ENCODE data around the gene UTRN. TPM values are rescaled to one million over a fixed set of nuclear protein-coding genes. Genes with fewer than 3 reads are reported as not detected.

The UTRN gene
- total RNA-seq, 1 experiment from 2014 or later: 23.6 TPM

DNA sequence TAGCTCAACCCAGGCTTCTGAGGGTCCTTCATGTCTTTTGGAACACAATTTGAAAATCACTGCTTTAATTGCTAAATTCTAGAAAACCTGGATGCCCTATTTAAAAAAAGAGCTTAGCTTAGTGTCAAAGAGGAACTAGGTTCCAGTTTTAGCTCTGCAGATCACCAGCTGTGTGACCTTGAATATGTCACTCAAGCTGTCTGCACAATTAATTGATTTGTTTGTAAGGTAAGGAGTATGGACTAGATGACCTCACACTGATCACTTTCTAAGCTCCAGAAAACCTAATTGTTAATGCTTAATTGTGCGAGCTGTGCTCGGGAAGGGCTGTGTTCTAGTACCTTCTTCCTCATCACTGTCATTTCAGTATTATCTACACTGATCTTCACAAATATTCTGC lies 26.2 kb downstream of the UTRN start:
- DNase-seq (ENCODE audit: low spot score): no peak

DNA sequence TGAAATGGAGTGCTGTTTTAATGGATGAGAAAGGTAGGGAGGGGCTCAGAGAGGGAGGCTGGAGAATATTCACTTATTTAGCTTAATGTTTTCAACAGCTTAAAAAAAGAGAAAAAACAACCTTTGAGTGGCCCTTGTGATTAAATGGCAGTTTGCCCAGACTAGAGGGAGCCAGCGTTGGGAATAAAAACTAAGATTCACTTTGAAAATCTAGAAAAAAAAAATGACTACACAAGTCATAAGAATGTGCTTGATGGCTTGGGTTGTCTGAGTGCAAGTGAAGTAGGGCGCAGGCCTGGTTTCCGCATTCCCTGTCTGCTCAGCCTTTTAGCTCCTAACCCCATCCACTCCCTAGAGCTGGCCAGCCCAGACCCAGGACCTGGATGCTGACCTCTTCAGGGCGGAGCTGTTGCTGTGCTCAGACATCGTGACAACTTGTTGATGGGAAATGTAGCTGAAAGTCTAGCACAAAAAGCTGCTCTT lies 28.9 kb downstream of the UTRN start:
- DNase-seq (ENCODE audit: low spot score): peak; percentile 14

DNA sequence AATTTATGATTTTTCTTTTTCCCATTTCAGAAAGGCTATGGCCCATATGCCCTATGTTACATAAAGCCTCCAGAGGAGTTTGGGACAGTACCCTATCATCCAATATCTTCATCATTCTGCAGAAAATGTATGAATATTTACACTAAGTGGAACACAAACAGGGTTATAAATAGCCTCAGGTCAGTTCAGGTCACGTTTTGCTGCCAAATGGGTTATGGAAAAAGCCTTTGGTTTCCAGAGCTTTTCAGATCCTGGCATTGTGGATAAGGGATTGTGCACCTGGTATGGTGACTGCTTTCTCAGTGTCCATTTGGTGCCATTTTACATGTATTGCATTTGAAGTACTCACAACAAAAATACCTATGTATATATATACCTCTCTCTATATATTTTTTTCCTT lies 29.4 kb downstream of the UTRN start:
- no peak for DNase-seq (ENCODE audit: low spot score)

DNA sequence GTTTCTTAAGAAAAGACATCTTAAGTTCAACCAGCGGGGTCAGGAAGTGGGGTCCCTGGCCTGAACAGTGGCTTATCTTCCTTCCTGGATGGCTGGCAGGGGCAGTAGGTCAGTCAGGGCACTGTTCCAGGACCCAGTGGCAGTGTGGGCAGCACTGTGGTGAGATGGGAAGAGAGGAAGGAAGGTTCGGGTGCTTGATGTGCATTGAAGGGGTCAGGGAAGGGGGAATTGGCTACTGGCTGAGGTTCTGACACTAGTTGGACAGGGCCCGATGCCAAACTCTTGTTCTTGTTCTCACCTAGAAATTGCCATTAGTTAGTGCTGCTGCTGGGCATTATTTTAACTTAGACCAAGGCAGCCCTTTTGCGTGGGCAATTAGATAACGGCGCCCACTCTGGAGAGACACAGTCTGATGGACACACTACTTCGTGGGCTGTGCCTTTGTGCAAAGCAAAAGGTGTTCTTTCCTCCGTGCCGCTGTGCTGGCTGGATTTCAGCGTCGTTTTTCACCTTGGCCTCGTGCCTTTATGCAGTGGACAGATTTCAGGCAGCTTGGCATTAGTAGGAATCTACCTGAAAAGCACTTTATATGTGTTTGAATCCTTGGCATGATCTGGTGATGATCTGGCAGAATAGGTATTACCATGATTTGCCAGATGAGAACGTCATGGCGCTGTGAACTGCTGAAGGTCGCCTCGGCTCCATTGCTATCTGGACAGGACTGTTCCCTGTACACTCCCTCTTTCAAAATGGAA lies 30.3 kb downstream of the UTRN start:
- DNase-seq (ENCODE audit: low spot score): no peak

DNA sequence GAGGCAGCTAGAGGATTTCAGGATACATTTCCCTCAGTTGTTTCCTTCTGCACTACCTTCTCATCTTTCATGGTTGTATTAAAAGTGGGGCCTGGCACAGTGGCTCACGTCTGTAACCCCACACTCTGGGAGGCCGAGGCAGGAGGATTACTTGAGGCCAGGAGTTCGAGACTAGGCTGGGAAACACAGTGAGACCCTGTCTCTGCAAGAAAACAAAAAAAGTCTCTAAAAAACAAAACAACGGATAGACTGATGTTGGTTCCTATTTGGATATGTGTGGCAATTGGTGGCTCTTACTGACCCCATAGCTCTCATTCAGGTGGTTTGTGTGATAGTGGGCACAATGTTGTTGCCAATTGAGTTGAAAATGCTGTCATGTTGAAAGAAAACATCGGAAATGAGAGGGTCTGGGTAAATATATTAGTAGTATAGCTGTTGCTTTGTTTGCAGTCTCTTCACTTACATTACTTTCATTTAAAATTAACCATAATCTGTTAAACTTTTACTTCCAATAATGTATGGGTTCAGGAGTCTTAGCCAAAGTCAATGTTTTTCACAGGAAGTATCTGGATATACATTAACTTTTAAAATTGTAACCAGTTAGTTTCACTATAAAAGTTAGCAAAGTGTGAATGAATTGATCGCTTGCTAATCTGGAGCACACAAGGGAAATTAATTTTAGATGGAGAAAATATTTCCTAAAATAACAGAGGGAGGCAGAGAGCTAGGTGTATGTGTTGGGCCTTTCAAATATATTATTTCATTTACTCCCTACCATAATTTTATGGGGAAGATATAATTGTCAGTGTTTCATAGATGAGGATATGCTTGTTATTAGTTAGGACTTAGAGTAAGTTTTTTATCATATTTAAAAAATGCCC lies 31.1 kb downstream of the UTRN start:
- no peak for DNase-seq (ENCODE audit: low spot score)

DNA sequence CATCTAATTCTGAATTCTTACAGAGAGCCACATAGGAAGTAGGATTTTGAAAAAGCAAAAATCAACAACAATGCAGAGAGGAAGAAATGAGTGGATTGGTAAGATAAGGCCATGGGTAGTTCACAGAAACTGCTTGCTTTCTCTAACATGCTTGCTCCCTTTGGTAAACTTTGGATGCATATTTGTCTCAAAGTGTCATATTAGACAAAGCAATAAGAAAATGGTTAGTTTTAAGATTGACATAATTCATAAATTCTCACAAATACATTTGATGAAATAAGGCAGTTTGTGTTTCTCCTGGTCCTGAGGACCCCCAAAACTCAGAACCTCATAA lies 31.7 kb downstream of the UTRN start:
- no peak for DNase-seq (ENCODE audit: low spot score)

DNA sequence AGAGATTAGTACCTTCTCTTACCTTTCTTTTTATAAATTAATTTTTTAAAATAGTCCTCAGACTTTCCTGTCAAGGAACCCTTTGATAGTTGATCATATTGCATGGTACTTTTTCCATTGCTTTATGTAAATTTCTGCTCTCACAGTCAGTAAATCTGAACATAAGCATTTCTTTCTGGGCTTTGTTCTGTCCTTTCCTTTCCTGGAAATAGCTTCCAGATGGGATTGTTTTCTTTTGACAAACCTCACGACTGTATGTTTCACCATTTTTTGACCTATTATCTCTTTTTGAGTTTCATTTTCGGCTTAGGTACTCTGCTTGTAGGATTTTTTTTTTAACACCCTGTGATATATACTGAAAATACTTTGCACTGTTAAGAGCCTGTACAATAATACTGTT lies 32.6 kb downstream of the UTRN start:
- DNase-seq (ENCODE audit: low spot score): no peak

DNA sequence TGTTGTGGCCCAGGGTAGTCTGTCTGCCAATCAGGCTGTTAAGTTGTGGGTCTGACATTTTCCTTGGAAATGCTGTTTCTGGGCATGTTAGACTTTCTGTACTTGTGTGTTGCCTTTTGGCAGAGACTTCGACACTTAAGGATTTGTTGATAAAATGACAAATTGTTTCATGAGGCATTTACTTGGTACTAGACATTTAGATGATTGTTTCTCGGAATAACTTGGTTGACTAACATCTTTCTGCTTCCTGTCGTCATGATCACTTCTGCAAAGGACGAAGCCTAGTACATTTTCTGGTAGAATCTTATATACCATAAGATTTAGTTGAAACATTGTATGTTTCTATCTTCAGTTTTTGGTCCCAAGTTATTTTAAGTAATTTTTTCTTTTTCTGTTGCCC lies 34.1 kb downstream of the UTRN start:
- no peak for DNase-seq (ENCODE audit: low spot score)

DNA sequence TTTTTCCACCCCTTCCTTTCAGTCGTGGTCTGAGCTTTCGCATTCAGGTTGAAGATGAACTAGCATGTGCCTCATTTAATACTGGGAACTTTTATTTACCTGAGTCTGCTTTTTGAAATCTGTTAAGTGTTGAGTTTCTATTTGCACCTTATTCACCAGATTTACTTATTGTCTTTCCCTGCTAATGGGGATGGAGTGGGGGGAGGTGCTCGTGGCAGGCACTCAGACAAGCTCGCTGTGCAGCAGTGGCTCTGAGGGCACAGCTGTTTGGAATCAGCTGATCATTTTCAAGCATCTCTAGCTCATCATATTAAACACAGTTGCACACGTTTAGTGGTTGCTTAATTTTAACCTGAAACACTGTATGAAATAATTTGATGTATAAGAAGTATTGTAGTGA lies 35.6 kb downstream of the UTRN start:
- DNase-seq (ENCODE audit: low spot score): no peak

DNA sequence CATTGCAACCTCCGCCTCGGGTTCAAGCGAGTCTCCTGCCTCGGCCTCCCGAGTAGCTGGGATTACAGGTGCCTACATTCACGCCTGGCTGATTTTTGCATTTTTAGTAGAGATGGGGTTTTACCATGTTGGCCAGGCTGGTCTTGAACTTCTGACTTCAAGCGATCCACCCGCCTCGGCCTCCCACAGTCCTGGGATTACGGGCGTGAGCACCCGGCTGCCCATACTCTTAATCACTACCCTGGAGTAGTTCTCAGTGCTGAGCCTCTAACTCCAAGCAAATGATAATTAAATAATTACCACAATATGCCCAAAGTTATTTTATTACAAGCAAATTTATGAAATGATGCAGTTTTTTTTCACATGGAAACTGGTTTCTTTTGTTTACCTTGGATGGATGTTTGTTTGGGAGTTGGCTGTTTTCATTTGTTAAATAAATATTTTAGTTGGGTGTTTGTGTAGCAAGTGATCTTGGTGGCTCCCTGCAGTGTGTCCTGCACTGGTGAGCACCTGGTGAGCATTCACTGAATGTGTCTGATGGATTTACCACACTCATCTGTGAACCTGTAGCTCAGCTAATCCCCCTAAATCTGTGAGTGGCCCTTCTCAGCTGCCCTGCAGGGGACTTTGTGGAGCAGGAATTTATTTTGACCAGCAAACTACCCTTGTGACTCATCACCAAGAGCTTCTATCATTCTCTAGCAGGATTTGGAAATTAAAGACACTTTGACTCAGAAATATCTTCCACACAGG lies 36.9 kb downstream of the UTRN start:
- no peak for DNase-seq (ENCODE audit: low spot score)

DNA sequence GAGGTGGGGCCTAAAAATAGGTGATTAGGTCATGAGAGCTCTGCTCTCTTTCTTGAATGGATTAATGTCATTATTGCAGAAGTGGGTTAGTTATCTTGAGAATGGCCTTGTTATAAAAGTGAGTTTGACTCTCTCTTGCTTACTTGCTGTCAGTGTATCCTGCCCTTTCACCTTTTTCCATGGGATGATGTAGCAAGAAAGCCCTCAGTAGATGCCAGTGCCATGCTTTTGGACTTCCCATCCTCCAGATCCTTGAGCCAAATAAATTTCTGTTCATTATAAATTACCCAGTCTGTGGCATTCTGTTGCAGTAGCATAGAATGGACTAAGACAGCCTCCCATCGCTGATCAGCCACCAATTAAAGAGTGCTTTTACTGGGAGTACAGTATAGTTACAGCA lies 40.1 kb downstream of the UTRN start:
- DNase-seq (ENCODE audit: low spot score): no peak

DNA sequence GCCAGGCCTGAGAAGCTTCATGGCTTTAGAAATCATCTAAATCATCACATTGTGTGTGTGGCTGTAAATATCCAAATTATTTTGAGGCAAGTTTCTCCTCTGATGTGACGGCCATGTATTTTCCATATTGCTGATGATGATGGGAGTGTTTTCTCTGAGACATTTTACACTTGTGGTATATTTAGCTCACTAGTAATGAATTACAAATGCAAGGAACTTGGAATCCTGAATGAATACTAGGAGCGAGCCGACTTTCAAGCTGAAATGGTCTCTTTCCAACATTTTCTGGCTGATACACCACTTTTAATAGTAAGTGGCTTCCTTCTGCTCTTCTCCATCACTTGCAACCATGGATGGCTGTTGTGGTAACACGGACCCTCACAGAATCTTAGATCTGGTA lies 41.3 kb downstream of the UTRN start:
- no peak for DNase-seq (ENCODE audit: low spot score)

DNA sequence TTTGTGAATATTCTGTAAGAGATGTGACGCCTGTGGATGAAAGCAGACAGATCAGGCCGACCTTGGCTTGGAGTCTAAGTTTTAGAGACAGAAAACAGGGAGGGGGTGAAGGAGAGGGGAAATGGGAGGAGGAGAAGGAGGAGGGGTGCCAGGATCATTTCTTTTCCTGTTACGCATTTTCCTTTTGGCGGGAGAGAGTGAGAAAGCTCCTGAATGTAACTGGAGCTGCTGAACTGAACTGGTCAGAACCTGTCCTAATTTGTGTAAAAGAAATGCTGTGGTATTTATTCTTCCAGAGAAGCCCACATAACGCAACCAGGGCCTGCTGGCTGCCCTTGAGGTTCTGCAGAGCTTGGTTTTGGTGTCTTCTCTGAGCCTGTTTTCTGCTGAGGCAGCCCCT lies 41.9 kb downstream of the UTRN start:
- DNase-seq (ENCODE audit: low spot score): no peak

DNA sequence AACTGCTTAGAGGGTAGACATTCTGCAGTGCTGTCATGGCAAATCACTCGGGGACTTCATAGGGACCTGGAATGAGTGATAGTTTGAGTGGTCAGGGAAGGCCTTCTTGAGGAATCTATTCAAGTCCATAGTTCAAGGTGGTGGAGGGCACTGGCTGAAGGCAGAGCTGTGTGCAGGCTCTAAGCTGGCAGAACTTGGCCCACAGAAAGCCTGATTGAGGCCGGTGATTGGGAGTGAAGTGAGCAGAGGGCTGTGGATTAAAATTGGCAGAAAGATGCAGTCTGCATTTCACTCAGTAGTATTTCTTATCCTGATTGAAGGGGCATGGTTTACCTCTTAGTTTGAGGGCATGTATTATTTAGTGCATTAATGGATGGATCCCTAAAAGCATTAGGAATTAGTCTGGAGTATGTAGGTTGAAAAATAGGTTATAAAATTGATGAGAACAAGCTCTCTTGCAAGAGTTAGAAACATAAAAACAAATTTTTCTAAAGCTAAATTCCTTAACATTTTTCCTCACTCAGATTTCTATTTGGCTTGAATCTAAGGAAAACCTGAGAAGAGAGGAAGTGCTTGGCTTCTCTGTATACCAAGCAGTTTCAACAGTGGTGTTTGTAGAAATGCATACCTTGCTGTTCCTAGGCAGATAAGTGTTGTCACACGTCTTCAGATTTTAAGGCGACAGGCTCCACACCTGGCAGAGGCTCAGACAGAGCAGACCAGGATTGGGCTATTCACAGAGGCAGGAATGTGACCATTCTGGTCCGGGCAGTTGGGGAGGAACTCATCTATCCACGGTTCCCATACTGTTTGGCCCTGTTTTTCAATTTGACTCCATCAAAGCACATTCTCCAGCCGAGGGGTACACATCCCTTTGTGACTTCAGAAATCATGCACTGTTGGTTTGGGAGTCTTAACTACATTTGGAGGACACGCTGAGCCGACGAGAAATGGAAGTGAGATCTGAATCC lies 45.2 kb downstream of the UTRN start:
- DNase-seq (ENCODE audit: low spot score): peak; percentile 87

DNA sequence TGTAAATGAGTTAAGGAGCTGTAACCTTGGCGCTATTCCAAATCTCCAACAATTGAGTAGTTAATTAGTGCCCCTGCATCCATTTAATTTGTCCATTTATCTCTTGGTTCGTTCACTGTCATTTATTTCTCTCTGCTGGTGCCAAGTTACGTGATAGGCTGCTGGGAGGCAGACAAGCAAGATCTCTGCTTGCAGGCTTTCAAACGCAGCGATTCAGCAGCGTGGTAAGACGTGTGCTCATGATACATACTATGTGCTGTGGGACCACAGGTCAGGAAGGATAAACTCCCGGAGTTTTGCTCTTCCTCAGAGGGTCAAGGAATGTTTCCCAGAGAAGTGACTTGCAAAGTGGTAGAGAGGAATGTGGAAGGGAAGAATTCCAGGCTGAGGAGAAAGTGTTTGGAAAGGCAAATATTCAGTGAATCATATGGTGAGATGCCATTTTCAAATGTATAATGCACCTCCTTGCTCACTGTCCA lies 46.4 kb downstream of the UTRN start:
- DNase-seq (ENCODE audit: low spot score): no peak

DNA sequence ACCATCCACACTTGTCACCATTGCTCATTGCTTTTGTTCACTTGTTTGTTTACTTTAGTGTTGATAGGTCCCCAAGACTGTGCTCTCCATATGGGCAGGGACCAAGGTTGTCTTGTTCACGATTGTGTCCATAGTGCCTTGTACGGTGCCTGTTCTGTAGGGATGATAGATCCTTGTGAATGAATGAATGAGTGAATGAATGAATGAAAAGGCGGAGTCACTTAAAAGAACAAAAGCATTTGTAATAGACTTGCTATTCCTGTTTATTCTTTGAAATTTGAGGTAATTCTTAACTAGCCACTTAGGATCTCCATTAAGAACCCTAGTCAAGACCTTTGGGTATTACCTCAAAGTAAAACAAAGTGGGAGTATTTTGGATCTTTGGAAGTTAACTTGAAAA lies 47.0 kb downstream of the UTRN start:
- no peak for DNase-seq (ENCODE audit: low spot score)

DNA sequence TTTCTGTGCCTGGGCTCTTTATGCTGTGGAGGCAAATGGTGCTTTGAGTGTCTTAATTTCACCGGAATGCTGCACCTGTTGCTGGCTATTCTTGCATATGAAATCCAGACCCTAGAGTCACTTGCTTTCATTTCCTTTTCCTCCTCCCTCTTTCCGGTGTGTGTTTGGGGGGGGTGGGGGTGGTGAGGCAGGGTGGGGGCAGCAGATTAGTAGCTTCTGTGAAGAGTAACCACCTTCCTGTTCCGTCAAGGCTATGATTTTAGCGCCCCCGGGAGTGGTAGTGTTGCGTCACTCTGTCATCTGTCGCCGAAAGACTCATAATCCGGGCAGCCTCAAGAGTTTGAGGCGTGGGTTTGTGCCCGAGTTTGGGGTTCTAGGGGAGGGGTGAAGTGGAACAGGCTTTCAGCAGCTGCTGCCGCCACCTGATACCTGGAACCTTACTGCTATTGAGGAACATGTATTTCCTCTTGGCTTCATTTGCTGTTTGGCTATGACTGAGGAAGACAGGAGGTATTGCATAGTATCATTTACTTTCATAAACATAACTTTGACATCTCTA lies 49.1 kb downstream of the UTRN start:
- no peak for DNase-seq (ENCODE audit: low spot score)
